Measurements from ENCODE around the gene ZMYND15. TPM values are rescaled to one million over a fixed set of nuclear protein-coding genes. Genes with fewer than 3 reads are reported as not detected.

ZMYND15 gene
- total RNA-seq, 1 experiment from 2014 or later: 0.42 TPM

DNA sequence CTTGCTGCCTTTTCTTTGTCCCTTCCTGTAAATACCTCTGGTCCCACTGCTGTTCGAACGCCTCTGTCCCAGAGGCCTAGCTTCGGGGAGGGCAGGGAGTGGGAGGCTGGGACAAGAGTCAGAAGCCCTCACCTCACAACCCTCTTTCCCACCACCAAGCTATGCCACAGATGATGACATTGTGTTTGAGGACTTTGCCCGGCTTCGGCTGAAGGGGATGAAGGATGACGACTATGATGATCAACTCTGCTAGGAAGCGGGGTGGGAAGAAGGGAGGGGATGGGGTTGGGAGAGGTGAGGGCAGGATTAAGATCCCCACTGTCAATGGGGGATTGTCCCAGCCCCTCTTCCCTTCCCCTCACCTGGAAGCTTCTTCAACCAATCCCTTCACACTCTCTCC is 18.8 kb upstream of the ZMYND15 start:
- H2BK12ac ChIP-seq (ENCODE audit: insufficient read length, low read depth, low read length): no peak overlapping the region
- no peak overlapping the region for H3K14ac ChIP-seq (ENCODE audit: insufficient read depth, low read length)
- no peak overlapping the region for H3K56ac ChIP-seq (ENCODE audit: insufficient read length, low read depth, low read length)
- H3K27me3 ChIP-seq (ENCODE audit: insufficient read depth, low read length): no peaks in the 10 kb centered on the region
- Mint-ChIP-seq H3K27me3 (ENCODE audit: low read depth) (peaks cover 5% of the 10 kb centered on the region; the same call in 1 of the 2 replicates), H3K27ac (no peak overlapping the region; a peak in 1 of 7 replicates), H3K36me3 (ENCODE audit: insufficient read depth in 1 of 3, low read depth in 3 of 3) (peaks cover 7 to 51% (median 47%) of the 10 kb centered on the region in 3 experiments; a peak in 6 of 7 replicates), H3K4me3 (no peak overlapping the region), H3K9me3 (no peaks in the 10 kb centered on the region; a peak in 1 of 5 replicates), H3K4me1 (no peaks in the 10 kb centered on the region; a peak in 1 of 4 replicates)
- no peaks in the 10 kb centered on the region for H3K9me3 ChIP-seq (ENCODE audit: control insufficient read depth, low read depth, low read length)
- H3K4me1 ChIP-seq (ENCODE audit: insufficient read depth, low read length): no peaks in the 10 kb centered on the region
- H3K79me2 ChIP-seq (ENCODE audit: insufficient read depth, low read length): no peaks in the 10 kb centered on the region
- no peak overlapping the region for H2BK120ac ChIP-seq (ENCODE audit: low read depth, low read length, poor library complexity, severe bottlenecking)
- no peak overlapping the region for H2AK5ac ChIP-seq (ENCODE audit: insufficient read length, low read length)
- no peaks in the 10 kb centered on the region for H4K20me1 ChIP-seq (ENCODE audit: control insufficient read depth, insufficient read depth, insufficient read length)
- no peak overlapping the region for H3K9ac ChIP-seq (ENCODE audit: extremely low read depth, insufficient read length, low read length)
- H2BK20ac ChIP-seq (ENCODE audit: low read depth, low read length, poor library complexity, severe bottlenecking): no peak overlapping the region
- no peak overlapping the region for H4K91ac ChIP-seq (ENCODE audit: insufficient read length, low read depth, low read length)
- H4K5ac ChIP-seq (ENCODE audit: insufficient read length, low read depth, low read length): no peak overlapping the region
- no peak overlapping the region for H3K27ac ChIP-seq (ENCODE audit: insufficient read length, low read depth, low read length)
- H3T11ph ChIP-seq (ENCODE audit: low read length): no peak overlapping the region
- WGBS (ENCODE audit: extremely low coverage, insufficient read length, low lambda C conversion rate): no CpG with 5 or more reads among the region's 7 CpGs
- H3K79me1 ChIP-seq (ENCODE audit: insufficient read depth, low read depth, low read length, poor library complexity, severe bottlenecking): no peaks in the 10 kb centered on the region
- TF ChIP-seq, protein P1, sequence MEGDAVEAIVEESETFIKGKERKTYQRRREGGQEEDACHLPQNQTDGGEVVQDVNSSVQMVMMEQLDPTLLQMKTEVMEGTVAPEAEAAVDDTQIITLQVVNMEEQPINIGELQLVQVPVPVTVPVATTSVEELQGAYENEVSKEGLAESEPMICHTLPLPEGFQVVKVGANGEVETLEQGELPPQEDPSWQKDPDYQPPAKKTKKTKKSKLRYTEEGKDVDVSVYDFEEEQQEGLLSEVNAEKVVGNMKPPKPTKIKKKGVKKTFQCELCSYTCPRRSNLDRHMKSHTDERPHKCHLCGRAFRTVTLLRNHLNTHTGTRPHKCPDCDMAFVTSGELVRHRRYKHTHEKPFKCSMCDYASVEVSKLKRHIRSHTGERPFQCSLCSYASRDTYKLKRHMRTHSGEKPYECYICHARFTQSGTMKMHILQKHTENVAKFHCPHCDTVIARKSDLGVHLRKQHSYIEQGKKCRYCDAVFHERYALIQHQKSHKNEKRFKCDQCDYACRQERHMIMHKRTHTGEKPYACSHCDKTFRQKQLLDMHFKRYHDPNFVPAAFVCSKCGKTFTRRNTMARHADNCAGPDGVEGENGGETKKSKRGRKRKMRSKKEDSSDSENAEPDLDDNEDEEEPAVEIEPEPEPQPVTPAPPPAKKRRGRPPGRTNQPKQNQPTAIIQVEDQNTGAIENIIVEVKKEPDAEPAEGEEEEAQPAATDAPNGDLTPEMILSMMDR (conservative IDR thresholded peaks at IDR 0.05): no peak
- H3K18ac ChIP-seq (ENCODE audit: insufficient read length, low read depth, low read length): no peak overlapping the region
- H3K23ac ChIP-seq (ENCODE audit: insufficient read length, low read depth, low read length): no peak overlapping the region
- H3K4ac ChIP-seq (ENCODE audit: low read depth, low read length): no peak overlapping the region
- DNase-seq: no peak
- no peak overlapping the region for H4K8ac ChIP-seq (replicated peaks; ENCODE audit: insufficient read length, low read depth, low read length)
- no peaks in the 10 kb centered on the region for H3K23me2 ChIP-seq (ENCODE audit: insufficient read length, low read depth, low read length, poor library complexity, severe bottlenecking)
- no peak overlapping the region for H2BK5ac ChIP-seq (ENCODE audit: insufficient read length, low read length)
- no peak overlapping the region for H2AFZ ChIP-seq (ENCODE audit: low read length)
- no peak overlapping the region for H2BK15ac ChIP-seq (ENCODE audit: low read depth, low read length)
- H3K4me2 ChIP-seq (ENCODE audit: insufficient read depth, insufficient read length, low read length): no peak overlapping the region
